Activated naive CD8-positive, alpha-beta T cell treated with anti-CD3 and anti-CD28 coated beads, Interleukin-2, amount 10 ng/mL, durations not matched to agents 7 days and 5 days (primary cell): ENCODE results near the gene ADGRL2. TPM values are rescaled to one million over a fixed set of nuclear protein-coding genes. Genes with fewer than 3 reads are reported as not detected.

Source experiments
- ATAC-seq: fragments of 150-1000 bp; cut with Tn5 transposase; one replicate; pipeline ENCODE4 v1.10.0; 2021; ENCODE audit warnings: low read depth, moderate library complexity
- POLR2A ChIA-PET: fragments of 350-600 bp; sonication (Branson Sonifier 250); formaldehyde crosslinking; loops from one replicate; lab custom pipeline; 2021; ENCODE audit warnings: antibody characterized with exemption; lab: Charles Lee
- DNase-seq: peaks from one replicate; pipeline ENCODE4 v3.0.0; 2021
- H3K27ac Mint-ChIP-seq: one replicate; pipeline ENCODE4 v1.8.0; 2022; ENCODE audit warnings: mild to moderate bottlenecking, mixed read lengths
- H3K27me3 Mint-ChIP-seq: one replicate; pipeline ENCODE4 v1.8.0; 2022; ENCODE audit warnings: mild to moderate bottlenecking, moderate library complexity, mixed read lengths
- H3K36me3 Mint-ChIP-seq: one replicate; pipeline ENCODE4 v1.8.0; 2021; ENCODE audit warnings: mild to moderate bottlenecking, mixed read lengths
- H3K4me1 Mint-ChIP-seq: one replicate; pipeline ENCODE4 v1.8.0; 2021; ENCODE audit warnings: mixed read lengths
- H3K4me3 Mint-ChIP-seq: one replicate; pipeline ENCODE4 v1.8.0; 2022; ENCODE audit warnings: mild to moderate bottlenecking, moderate library complexity, mixed read lengths
- H3K9me3 Mint-ChIP-seq: one replicate; pipeline ENCODE4 v1.8.0; 2021; ENCODE audit warnings: mixed read lengths
- total RNA-seq, 2 experiments: library from RNA; stranded (reverse); gene quantifications; one replicate each; pipeline ENCODE4 v1.2.3, GENCODE V29; 2021

The ADGRL2 gene
- total RNA-seq, 2 experiments from 2014 or later, result not detected

GRCh38 chr1:81820765-81821164, 20.0 kb downstream of the ADGRL2 start:
- Mint-ChIP-seq H3K4me3 (no peak overlapping the region), H3K27ac (no peak overlapping the region), H3K4me1 (no peaks in the 10 kb centered on the region), H3K27me3 (no peaks in the 10 kb centered on the region), H3K36me3 (no peaks in the 10 kb centered on the region), H3K9me3 (no peaks in the 10 kb centered on the region)
- DNase-seq, result no peak
- POLR2A ChIA-PET, result no interaction called here
- no peak for ATAC-seq

- Mint-ChIP-seq H3K4me3 (no peak overlapping the region), H3K9me3 (no peaks in the 10 kb centered on the region), H3K27me3 (no peaks in the 10 kb centered on the region), H3K36me3 (no peaks in the 10 kb centered on the region), H3K27ac (no peak overlapping the region), H3K4me1 (no peaks in the 10 kb centered on the region)
- POLR2A ChIA-PET, result no interaction called here
- DNase-seq (no peak), ATAC-seq (no peak)
Measured at GRCh38 chr1:81823082-81823481, 22.3 kb downstream of the ADGRL2 start.

- Mint-ChIP-seq H3K9me3 (no peaks in the 10 kb centered on the region), H3K27ac (no peak overlapping the region), H3K36me3 (no peaks in the 10 kb centered on the region), H3K4me1 (no peaks in the 10 kb centered on the region), H3K4me3 (no peak overlapping the region), H3K27me3 (no peaks in the 10 kb centered on the region)
- no peak for ATAC-seq
- POLR2A ChIA-PET, result no interaction called here
- no peak for DNase-seq
Measured at GRCh38 chr1:81824759-81825158, 24.0 kb downstream of the ADGRL2 start.

GRCh38 chr1:81827942-81828341, 27.2 kb downstream of the ADGRL2 start:
- H3K4me1 Mint-ChIP-seq, result no peaks in the 10 kb centered on the region
- no peaks in the 10 kb centered on the region for H3K36me3 Mint-ChIP-seq
- no peak overlapping the region for H3K27ac Mint-ChIP-seq
- DNase-seq, result no peak
- no peak overlapping the region for H3K4me3 Mint-ChIP-seq
- H3K9me3 Mint-ChIP-seq, result no peaks in the 10 kb centered on the region
- POLR2A ChIA-PET, result no interaction called here
- no peak for ATAC-seq
- H3K27me3 Mint-ChIP-seq, result no peaks in the 10 kb centered on the region

- DNase-seq (no peak), ATAC-seq (no peak)
- Mint-ChIP-seq H3K27me3 (no peaks in the 10 kb centered on the region), H3K9me3 (no peaks in the 10 kb centered on the region), H3K27ac (no peak overlapping the region), H3K4me1 (no peaks in the 10 kb centered on the region), H3K4me3 (no peak overlapping the region), H3K36me3 (no peaks in the 10 kb centered on the region)
- POLR2A ChIA-PET, result no interaction called here
Measured at GRCh38 chr1:81832573-81832972, 31.8 kb downstream of the ADGRL2 start.

- Mint-ChIP-seq H3K9me3 (no peaks in the 10 kb centered on the region), H3K36me3 (no peaks in the 10 kb centered on the region), H3K4me3 (no peak overlapping the region), H3K27ac (no peak overlapping the region), H3K4me1 (no peaks in the 10 kb centered on the region), H3K27me3 (no peaks in the 10 kb centered on the region)
- DNase-seq, result no peak
- POLR2A ChIA-PET, result no interaction called here
- no peak for ATAC-seq
Measured at GRCh38 chr1:81833722-81834121, 33.0 kb downstream of the ADGRL2 start.

- no peak overlapping the region for H3K4me3 Mint-ChIP-seq
- H3K36me3 Mint-ChIP-seq, result no peaks in the 10 kb centered on the region
- no peaks in the 10 kb centered on the region for H3K27me3 Mint-ChIP-seq
- no peak overlapping the region for H3K27ac Mint-ChIP-seq
- DNase-seq, result no peak
- no peak for ATAC-seq
- POLR2A ChIA-PET, result no interaction called here
- no peaks in the 10 kb centered on the region for H3K9me3 Mint-ChIP-seq
- no peaks in the 10 kb centered on the region for H3K4me1 Mint-ChIP-seq
Measured at GRCh38 chr1:81834268-81834667, 33.5 kb downstream of the ADGRL2 start.

- no peaks in the 10 kb centered on the region for H3K36me3 Mint-ChIP-seq
- no peaks in the 10 kb centered on the region for H3K4me1 Mint-ChIP-seq
- no peak overlapping the region for H3K27ac Mint-ChIP-seq
- no peaks in the 10 kb centered on the region for H3K27me3 Mint-ChIP-seq
- POLR2A ChIA-PET, result no interaction called here
- H3K9me3 Mint-ChIP-seq, result no peaks in the 10 kb centered on the region
- no peak for DNase-seq
- H3K4me3 Mint-ChIP-seq, result no peak overlapping the region
- no peak for ATAC-seq
Measured at GRCh38 chr1:81834921-81835698, 34.4 kb downstream of the ADGRL2 start.

- Mint-ChIP-seq H3K9me3 (no peaks in the 10 kb centered on the region), H3K27ac (no peak overlapping the region), H3K4me3 (no peak overlapping the region), H3K27me3 (no peaks in the 10 kb centered on the region), H3K4me1 (no peaks in the 10 kb centered on the region), H3K36me3 (no peaks in the 10 kb centered on the region)
- DNase-seq, result no peak
- POLR2A ChIA-PET, result no interaction called here
- no peak for ATAC-seq
Measured at GRCh38 chr1:81836007-81836626, 35.4 kb downstream of the ADGRL2 start.

- no peaks in the 10 kb centered on the region for H3K27me3 Mint-ChIP-seq
- no peak overlapping the region for H3K27ac Mint-ChIP-seq
- H3K4me3 Mint-ChIP-seq, result no peak overlapping the region
- POLR2A ChIA-PET, result no interaction called here
- ATAC-seq (no peak), DNase-seq (no peak)
- no peaks in the 10 kb centered on the region for H3K9me3 Mint-ChIP-seq
- H3K4me1 Mint-ChIP-seq, result no peaks in the 10 kb centered on the region
- H3K36me3 Mint-ChIP-seq, result no peaks in the 10 kb centered on the region
Measured at GRCh38 chr1:81838600-81839218, 38.0 kb downstream of the ADGRL2 start.

- H3K27ac Mint-ChIP-seq, result no peak overlapping the region
- no peak for ATAC-seq
- no peaks in the 10 kb centered on the region for H3K27me3 Mint-ChIP-seq
Measured at GRCh38 chr1:81840805-81841204, 40.1 kb downstream of the ADGRL2 start.

GRCh38 chr1:81841795-81842194, 41.1 kb downstream of the ADGRL2 start:
- no peaks in the 10 kb centered on the region for H3K36me3 Mint-ChIP-seq
- H3K4me1 Mint-ChIP-seq, result no peaks in the 10 kb centered on the region
- no peak overlapping the region for H3K4me3 Mint-ChIP-seq
- no peaks in the 10 kb centered on the region for H3K27me3 Mint-ChIP-seq
- no peaks in the 10 kb centered on the region for H3K9me3 Mint-ChIP-seq
- POLR2A ChIA-PET, result no interaction called here
- DNase-seq, result no peak
- H3K27ac Mint-ChIP-seq, result no peak overlapping the region
- no peak for ATAC-seq

More at GRCh38 chr1:81840805-81841204, 40.1 kb downstream of the ADGRL2 start:
- Mint-ChIP-seq H3K4me1 (no peaks in the 10 kb centered on the region), H3K9me3 (no peaks in the 10 kb centered on the region), H3K36me3 (no peaks in the 10 kb centered on the region), H3K4me3 (no peak overlapping the region)
- no peak for DNase-seq
- POLR2A ChIA-PET, result no interaction called here

- Mint-ChIP-seq H3K4me3 (no peak overlapping the region), H3K27me3 (no peaks in the 10 kb centered on the region), H3K9me3 (no peaks in the 10 kb centered on the region), H3K27ac (no peak overlapping the region), H3K4me1 (no peaks in the 10 kb centered on the region), H3K36me3 (no peaks in the 10 kb centered on the region)
- POLR2A ChIA-PET, result no interaction called here
- DNase-seq, result no peak
- ATAC-seq, result no peak
Measured at GRCh38 chr1:81844477-81844876, 43.7 kb downstream of the ADGRL2 start.

GRCh38 chr1:81846630-81847029, 45.9 kb downstream of the ADGRL2 start:
- no peak for DNase-seq
- POLR2A ChIA-PET, result no interaction called here
- H3K4me1 Mint-ChIP-seq, result no peaks in the 10 kb centered on the region
- H3K27me3 Mint-ChIP-seq, result no peaks in the 10 kb centered on the region
- no peak overlapping the region for H3K4me3 Mint-ChIP-seq
- no peak overlapping the region for H3K27ac Mint-ChIP-seq
- ATAC-seq, result no peak
- H3K9me3 Mint-ChIP-seq, result no peaks in the 10 kb centered on the region
- H3K36me3 Mint-ChIP-seq, result no peaks in the 10 kb centered on the region
